HG02870 (cell line): ENCODE results near the gene NEO1.

Experiments used
- ATAC-seq: cut with Tn5 transposase; IDR thresholded peaks from one replicate; pipeline ENCODE4 v1.9.1; 2021; ENCODE audit warnings: mild to moderate bottlenecking, moderate library complexity; ENCODE audit not compliant: unreplicated experiment

Gene NEO1

GRCh38 chr15:73325191-73325861, 273.1 kb downstream of the NEO1 start:
- ATAC-seq = no peak

- no peak for ATAC-seq
Observed at GRCh38 chr15:73326157-73326556, 273.9 kb downstream of the NEO1 start.

GRCh38 chr15:73328149-73328820, 276.0 kb downstream of the NEO1 start:
- ATAC-seq = no peak

- ATAC-seq = no peak
Observed at GRCh38 chr15:73328981-73329380, 276.7 kb downstream of the NEO1 start.

GRCh38 chr15:73329501-73330200, 277.4 kb downstream of the NEO1 start:
- no peak for ATAC-seq

- ATAC-seq = no peak
Observed at GRCh38 chr15:73330206-73331051, 278.2 kb downstream of the NEO1 start.

- no peak for ATAC-seq
Observed at GRCh38 chr15:73331501-73331900, 279.2 kb downstream of the NEO1 start.

- no peak for ATAC-seq
Observed at GRCh38 chr15:73331991-73332925, 280.0 kb downstream of the NEO1 start.

- ATAC-seq = no peak
Observed at GRCh38 chr15:73333001-73333400, 280.7 kb downstream of the NEO1 start.

- ATAC-seq = no peak
Observed at GRCh38 chr15:73334086-73334485, 281.8 kb downstream of the NEO1 start.

GRCh38 chr15:73335026-73335425, 282.8 kb downstream of the NEO1 start:
- ATAC-seq = no peak

GRCh38 chr15:73335471-73335870, 283.2 kb downstream of the NEO1 start:
- ATAC-seq = no peak

- no peak for ATAC-seq
Observed at GRCh38 chr15:73336756-73337155, 284.5 kb downstream of the NEO1 start.

GRCh38 chr15:73337187-73337586, 284.9 kb downstream of the NEO1 start:
- no peak for ATAC-seq

- no peak for ATAC-seq
Observed at GRCh38 chr15:73338058-73338457, 285.8 kb downstream of the NEO1 start.

- no peak for ATAC-seq
Observed at GRCh38 chr15:73338606-73339374, 286.5 kb downstream of the NEO1 start.

- ATAC-seq = no peak
Observed at GRCh38 chr15:73340502-73341192, 288.4 kb downstream of the NEO1 start.

GRCh38 chr15:73341886-73342600, 289.8 kb downstream of the NEO1 start:
- ATAC-seq = no peak
